IMR-90 (cell line): ENCODE results near the gene PDE8B. TPM values are rescaled to one million over a fixed set of nuclear protein-coding genes. Genes with fewer than 3 reads are reported as not detected.
A peak's percentile ranks its signal among the peaks of the same experiment; 100 is the strongest.

Experiments used
- ATAC-seq: fragments of 200-7000 bp; cut with Tn5 transposase; 2 replicates; pipeline ENCODE4 v1.9.1; 2020; ENCODE audit warnings: low read depth, mild to moderate bottlenecking, moderate library complexity
- BruUV-seq: library from RNA; stranded (reverse); fragments of 400-500 nt; replicated peaks from 2 replicates; lab custom pipeline; 2021; lab: Mats Ljungman, UMichigan
- CTCF ChIA-PET: fragments of 300-600 bp; formaldehyde crosslinking; extraction: SDS; loops from one replicate; lab custom pipeline; 2021; ENCODE audit warnings: antibody characterized with exemption; lab: Yijun Ruan, JAX
- POLR2A ChIA-PET: fragments of 300-600 bp; sonication (Branson Sonifier 250); formaldehyde crosslinking; loops from one replicate; lab custom pipeline; 2022; ENCODE audit warnings: antibody characterized with exemption; ENCODE audit not compliant: unreplicated experiment; lab: Charles Lee
- DNase-seq: peaks from one replicate; pipeline ENCODE4 v3.0.0; 2013
- H2AFZ ChIP-seq: replicated peaks from 2 replicates; pipeline ENCODE3; 2013; ENCODE audit warnings: low read length, mild to moderate bottlenecking; ENCODE audit not compliant: poor library complexity
- H2AK5ac ChIP-seq: 2 replicates; pipeline ENCODE4 v1.6.1; 2013; ENCODE audit warnings: low read depth, low read length, inconsistent platforms
- H2AK9ac ChIP-seq: replicated peaks from 2 replicates; pipeline ENCODE3; 2013; ENCODE audit warnings: mild to moderate bottlenecking, low read depth, low read length, moderate library complexity; ENCODE audit not compliant: poor library complexity
- H2BK120ac ChIP-seq: 2 replicates; pipeline ENCODE4 v1.6.1; 2013; ENCODE audit warnings: low read depth, low read length, inconsistent platforms
- H2BK15ac ChIP-seq: 3 replicates; pipeline ENCODE4 v1.6.1; 2013; ENCODE audit warnings: low read depth, low read length, inconsistent platforms
- H2BK20ac ChIP-seq: 2 replicates; pipeline ENCODE4 v1.6.1; 2013; ENCODE audit warnings: low read depth, mild to moderate bottlenecking, inconsistent platforms, low read length, moderate library complexity
- H2BK5ac ChIP-seq: 2 replicates; pipeline ENCODE4 v1.6.1; 2013; ENCODE audit warnings: mild to moderate bottlenecking, low read depth, low read length, inconsistent platforms; ENCODE audit not compliant: poor library complexity, severe bottlenecking
- H3K14ac ChIP-seq: replicated peaks from 2 replicates; pipeline ENCODE4 v1.6.1; 2013; ENCODE audit warnings: low read depth, low read length, inconsistent platforms
- H3K18ac ChIP-seq: 2 replicates; pipeline ENCODE4 v1.6.1; 2013; ENCODE audit warnings: low read depth, low read length, control low read depth
- H3K23ac ChIP-seq: 2 replicates; pipeline ENCODE4 v1.6.1; 2013; ENCODE audit warnings: low read depth, low read length, inconsistent platforms
- H3K27ac ChIP-seq: 2 replicates; pipeline ENCODE4 v1.5.1; 2013; ENCODE audit warnings: mild to moderate bottlenecking, control low read depth, low read length; ENCODE audit not compliant: insufficient read depth
- H3K27me3 ChIP-seq: 2 replicates; pipeline ENCODE4 v1.6.1; 2013; ENCODE audit warnings: low read length; ENCODE audit not compliant: control insufficient read depth, insufficient read depth
- H3K36me3 ChIP-seq: 2 replicates; pipeline ENCODE4 v1.6.1; 2013; ENCODE audit warnings: low read length, mixed read lengths; ENCODE audit not compliant: control insufficient read depth, insufficient read depth
- H3K4ac ChIP-seq: 2 replicates; pipeline ENCODE4 v1.6.1; 2013; ENCODE audit warnings: low read depth, low read length, inconsistent platforms
- H3K4me1 ChIP-seq: 2 replicates; pipeline ENCODE4 v1.6.1; 2013; ENCODE audit warnings: low read length, mixed read lengths; ENCODE audit not compliant: control insufficient read depth, insufficient read depth
- H3K4me2 ChIP-seq: 2 replicates; pipeline ENCODE4 v1.6.1; 2013; ENCODE audit warnings: low read depth, mild to moderate bottlenecking, control low read depth, low read length, moderate library complexity
- H3K4me3 ChIP-seq: 2 replicates; pipeline ENCODE4 v1.5.1; 2013; ENCODE audit warnings: low read depth, mild to moderate bottlenecking, control low read depth, low read length, moderate library complexity; ENCODE audit not compliant: insufficient read depth
- H3K56ac ChIP-seq: 2 replicates; pipeline ENCODE4 v1.6.1; 2013; ENCODE audit warnings: low read length, inconsistent platforms; ENCODE audit not compliant: insufficient read depth; ENCODE audit errors: extremely low read depth
- H3K79me1 ChIP-seq, 2 experiments: 2 replicates each; pipeline ENCODE4 v1.6.1; 2013; ENCODE audit warnings: low read length in 2 of 2, inconsistent platforms in 1 of 2, low read depth in 1 of 2
- H3K9ac ChIP-seq: 2 replicates; pipeline ENCODE4 v1.6.1; 2013; ENCODE audit warnings: low read depth, low read length, control low read depth
- H3K9me1 ChIP-seq: 2 replicates; pipeline ENCODE4 v1.6.1; 2013; ENCODE audit warnings: low read length, inconsistent platforms; ENCODE audit not compliant: insufficient read depth
- H3K9me3 ChIP-seq: 2 replicates; pipeline ENCODE4 v1.6.1; 2013; ENCODE audit warnings: low read length; ENCODE audit not compliant: control insufficient read depth, insufficient read depth
- H4K20me1 ChIP-seq: 2 replicates; pipeline ENCODE4 v1.6.1; 2013; ENCODE audit warnings: low read length, inconsistent platforms; ENCODE audit not compliant: insufficient read depth
- H4K5ac ChIP-seq: 2 replicates; pipeline ENCODE4 v1.6.1; 2013; ENCODE audit warnings: mild to moderate bottlenecking, low read depth, low read length, control low read depth
- H4K8ac ChIP-seq, 2 experiments: 2 replicates each; pipeline ENCODE4 v1.6.1; 2013; ENCODE audit warnings: low read depth in 2 of 2, low read length in 2 of 2, control low read depth in 1 of 2, inconsistent platforms in 1 of 2
- H4K91ac ChIP-seq: 2 replicates; pipeline ENCODE4 v1.6.1; 2013; ENCODE audit warnings: low read depth, low read length, inconsistent platforms; ENCODE audit not compliant: insufficient read depth
- MAFK ChIP-seq: IDR thresholded peaks from 2 replicates; pipeline ENCODE4 v1.6.1; 2012; ENCODE audit warnings: low read depth, low read length, improper control_type of control experiment
- RCOR1 ChIP-seq: IDR thresholded peaks from 2 replicates; pipeline ENCODE4 v1.6.1; 2012; ENCODE audit warnings: mild to moderate bottlenecking, low read length, improper control_type of control experiment; ENCODE audit not compliant: insufficient replicate concordance
- SMC3 ChIP-seq: fragments of 150-350 bp; IDR thresholded peaks from 2 replicates; pipeline ENCODE4 v1.6.1; 2016; ENCODE audit warnings: low read depth, mild to moderate bottlenecking, antibody characterized with exemption, low read length, moderate library complexity
- WGBS, 2 experiments: methylation state at CpG; one replicate each; pipeline versions ENCODE4 v1.1.5 to v1.1.7; 2013; ENCODE audit warnings: missing lambda C conversion rate in 2 of 2; ENCODE audit not compliant: insufficient read length in 1 of 2; ENCODE audit errors: extremely low coverage in 2 of 2; 5-methylcytosine and 5-hydroxymethylcytosine counted together
- dilution Hi-C: fragments of 300-500 bp; cut with HindIII; formaldehyde crosslinking; loops from one replicate; pipeline ENCODE4 v1.14.3; 2018; ENCODE audit warnings: low sequenced_read_pairs; ENCODE audit not compliant: unreplicated experiment
- in situ Hi-C: fragments of 300-500 bp; cut with MboI; formaldehyde crosslinking; loops from 3 replicates; pipeline ENCODE4 v1.14.3; 2019; ENCODE audit warnings: low sequenced_read_pairs, inconsistent platforms, mixed read lengths
- intact Hi-C: fragments of 100-400 bp; cut with micrococcal nuclease; formaldehyde crosslinking; loops from 2 replicates; pipeline ENCODE4 v1.10.0; 2022
- polyA plus RNA-seq, 3 experiments: library from polyadenylated mRNA; depleted of rRNA; stranded (reverse); fragments of >200 nt; gene quantifications; 2 replicates each; pipeline ENCODE4 v1.2.3, GENCODE V29; 2012; ENCODE audit warnings: low replicate concordance in 1 of 3
- total RNA-seq: library from RNA; depleted of rRNA; stranded (reverse); fragments of >200 nt; gene quantifications from 2 replicates; pipeline ENCODE4 v1.2.3, GENCODE V29; 2012
- TF ChIP-seq, protein P1 (sequence below): conservative IDR thresholded peaks from 2 replicates; pipeline ENCODE4 v1.5.1; 2012; ENCODE audit warnings: mild to moderate bottlenecking, low read depth, low read length, improper control_type of control experiment

PDE8B gene
- total and polyA plus RNA-seq, 2 of the 4 experiments (the other 2 are of a cell fraction) = under 0.01 to 0.03 TPM

DNA sequence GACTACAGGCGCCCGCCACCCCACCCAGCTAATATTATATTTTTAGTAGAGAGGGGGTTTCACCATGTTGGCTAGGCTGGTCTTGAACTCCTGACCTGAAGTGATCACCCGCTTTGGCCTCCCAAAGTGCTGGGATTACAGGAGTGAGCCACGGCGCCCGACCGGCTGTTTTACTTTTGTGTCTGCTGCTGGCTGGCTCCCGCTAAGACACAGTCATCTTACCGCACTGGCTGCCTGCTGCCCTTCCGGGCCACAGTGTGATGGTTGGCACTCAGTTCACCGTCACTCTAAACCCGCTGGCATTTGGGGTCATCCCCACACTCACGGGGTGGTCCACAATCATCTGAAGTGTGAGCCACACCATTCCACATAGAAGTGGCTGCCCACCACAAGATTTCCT is 188.0 kb downstream of the PDE8B start:
- Histone ChIP-seq H3K9ac (no peak overlapping the region), H4K8ac (no peak overlapping the region), H3K27me3 (peaks cover 7% of the 10 kb centered on the region; the same call in 1 of the 2 replicates), H3K36me3 (no peaks in the 10 kb centered on the region), H2BK5ac (no peak overlapping the region), H3K56ac (no peak overlapping the region), H3K23ac (no peak overlapping the region), H3K18ac (no peak overlapping the region), H3K14ac (no peak overlapping the region), H3K4ac (no peak overlapping the region), H2BK15ac (no peak overlapping the region), H4K20me1 (no peaks in the 10 kb centered on the region), H2AK5ac (no peak overlapping the region), H4K91ac (no peak overlapping the region), H3K4me2 (no peak overlapping the region), H3K4me3 (no peak overlapping the region), H2AFZ (peak overlapping the region; percentile 60), H2BK20ac (no peak overlapping the region), H3K9me3 (no peaks in the 10 kb centered on the region), H2BK120ac (no peak overlapping the region), H3K4me1 (peaks cover 4% of the 10 kb centered on the region), H3K9me1 (0 out of 2 replicates have a peak, but pooled peaks cover 4% of the 10 kb centered on the region), H3K79me1 (no peaks in the 10 kb centered on the region), H3K27ac (no peak overlapping the region), H2AK9ac (no peak overlapping the region), H4K5ac (no peak overlapping the region)
- dilution Hi-C loops (no loop called here), in situ Hi-C loops (no loop called here), intact Hi-C loops (no loop called here)
- BruUV-seq = no TSS peak
- TF ChIP-seq SMC3 = no peak
- TF ChIP-seq RCOR1 = no peak
- TF ChIP-seq MAFK = no peak
- TF ChIP-seq, protein P1, sequence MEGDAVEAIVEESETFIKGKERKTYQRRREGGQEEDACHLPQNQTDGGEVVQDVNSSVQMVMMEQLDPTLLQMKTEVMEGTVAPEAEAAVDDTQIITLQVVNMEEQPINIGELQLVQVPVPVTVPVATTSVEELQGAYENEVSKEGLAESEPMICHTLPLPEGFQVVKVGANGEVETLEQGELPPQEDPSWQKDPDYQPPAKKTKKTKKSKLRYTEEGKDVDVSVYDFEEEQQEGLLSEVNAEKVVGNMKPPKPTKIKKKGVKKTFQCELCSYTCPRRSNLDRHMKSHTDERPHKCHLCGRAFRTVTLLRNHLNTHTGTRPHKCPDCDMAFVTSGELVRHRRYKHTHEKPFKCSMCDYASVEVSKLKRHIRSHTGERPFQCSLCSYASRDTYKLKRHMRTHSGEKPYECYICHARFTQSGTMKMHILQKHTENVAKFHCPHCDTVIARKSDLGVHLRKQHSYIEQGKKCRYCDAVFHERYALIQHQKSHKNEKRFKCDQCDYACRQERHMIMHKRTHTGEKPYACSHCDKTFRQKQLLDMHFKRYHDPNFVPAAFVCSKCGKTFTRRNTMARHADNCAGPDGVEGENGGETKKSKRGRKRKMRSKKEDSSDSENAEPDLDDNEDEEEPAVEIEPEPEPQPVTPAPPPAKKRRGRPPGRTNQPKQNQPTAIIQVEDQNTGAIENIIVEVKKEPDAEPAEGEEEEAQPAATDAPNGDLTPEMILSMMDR = no peak
- POLR2A ChIA-PET = no interaction called here
- WGBS, 2 experiments = 98% methylated on average over 7 of the region's 13 CpGs; no CpG with 5 or more reads in 1 of the 2 experiments
- DNase-seq (no peak), ATAC-seq (no peak)
- CTCF ChIA-PET = interaction anchor here (0.6 to 0.7 kb wide), 2 partner anchors 150 to 1594 kb away, joined by 3 to 4 read pairs; no protein-coding TSS in a partner anchor
